Activated CD8-positive, alpha-beta memory T cell treated with anti-CD3 and anti-CD28 coated beads, Interleukin-2, amount 50 U/mL, for 48 hours (primary cell): ENCODE data around the gene LRPPRC.

ENCODE experiments used
- DNase-seq: peaks from one replicate; pipeline ENCODE4 v3.0.0-alpha.2; 2020

The LRPPRC gene

DNA sequence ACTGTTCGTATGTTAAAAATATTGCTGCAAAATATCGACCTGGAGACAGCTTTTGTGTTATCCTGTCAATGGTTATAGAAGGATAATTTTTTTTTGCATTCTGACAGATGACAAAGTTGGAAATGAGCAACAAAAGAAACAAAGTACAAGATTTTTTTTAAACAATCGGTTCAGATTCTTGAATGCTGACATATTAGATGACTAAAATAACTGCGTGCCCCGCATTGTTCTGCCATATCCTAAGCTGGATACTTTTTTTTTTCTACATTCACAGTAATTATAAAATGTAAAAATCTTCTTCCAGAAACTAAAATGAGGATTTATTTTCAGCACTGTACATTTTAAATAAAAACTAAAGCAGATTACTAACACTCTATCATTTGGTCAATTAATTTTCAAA is 89.9 kb downstream of the LRPPRC start:
- no peak for DNase-seq

- DNase-seq, result no peak
Measured at GRCh38 chr2:43905371-43905803, 90.4 kb downstream of the LRPPRC start.

- DNase-seq, result no peak
Measured at GRCh38 chr2:43899589-43899988, 96.2 kb downstream of the LRPPRC start.

GRCh38 chr2:43898838-43899346 is 96.9 kb downstream of the LRPPRC start:
- DNase-seq, result no peak

GRCh38 chr2:43898134-43898837 is 97.5 kb downstream of the LRPPRC start:
- no peak for DNase-seq

DNA sequence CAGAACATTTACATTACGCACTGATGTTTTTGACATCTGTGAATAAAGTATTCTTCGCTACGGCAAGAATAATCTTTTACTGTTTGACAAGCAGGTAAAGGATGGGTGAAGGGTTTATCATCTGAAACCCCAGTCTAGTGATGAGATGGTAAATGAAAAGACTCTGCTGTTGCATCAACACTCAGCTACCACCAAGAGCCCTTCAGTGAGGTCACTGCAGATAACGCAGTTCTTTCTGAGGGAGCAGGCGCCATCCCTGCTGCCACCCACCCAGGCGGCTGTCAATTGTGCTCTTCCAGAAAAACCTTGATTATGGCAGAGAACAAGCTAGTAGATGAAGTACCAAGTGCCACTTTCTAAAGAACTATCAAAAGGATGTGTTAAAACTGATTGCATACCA is 98.3 kb downstream of the LRPPRC start:
- no peak for DNase-seq

- no peak for DNase-seq
Measured at GRCh38 chr2:43896906-43897305, 98.9 kb downstream of the LRPPRC start.

- no peak for DNase-seq
Measured at GRCh38 chr2:43894743-43895142, 101.0 kb downstream of the LRPPRC start.

GRCh38 chr2:43890855-43891254 is 104.9 kb downstream of the LRPPRC start:
- DNase-seq, result no peak

- no peak for DNase-seq
Measured at GRCh38 chr2:43889416-43889815, 106.4 kb downstream of the LRPPRC start.

DNA sequence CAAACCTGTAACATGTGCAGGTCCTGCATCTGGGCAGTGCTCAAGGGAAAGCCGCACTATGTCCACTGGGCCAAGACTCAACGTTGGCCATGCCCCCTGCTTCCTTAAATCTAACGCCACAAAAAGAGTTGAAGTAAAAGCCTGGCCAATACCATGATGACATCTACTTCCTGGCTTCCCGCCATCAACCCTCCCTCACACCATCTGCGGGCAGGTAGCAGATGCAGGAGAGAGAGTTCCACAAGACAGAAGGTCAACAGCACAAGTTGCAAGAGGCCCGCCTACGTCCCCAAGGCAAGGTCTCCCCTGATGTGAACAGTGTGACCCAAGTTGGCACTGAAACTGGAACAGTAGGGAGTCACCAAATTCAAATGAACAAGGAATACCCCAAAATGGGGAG is 108.6 kb downstream of the LRPPRC start:
- DNase-seq, result no peak

DNA sequence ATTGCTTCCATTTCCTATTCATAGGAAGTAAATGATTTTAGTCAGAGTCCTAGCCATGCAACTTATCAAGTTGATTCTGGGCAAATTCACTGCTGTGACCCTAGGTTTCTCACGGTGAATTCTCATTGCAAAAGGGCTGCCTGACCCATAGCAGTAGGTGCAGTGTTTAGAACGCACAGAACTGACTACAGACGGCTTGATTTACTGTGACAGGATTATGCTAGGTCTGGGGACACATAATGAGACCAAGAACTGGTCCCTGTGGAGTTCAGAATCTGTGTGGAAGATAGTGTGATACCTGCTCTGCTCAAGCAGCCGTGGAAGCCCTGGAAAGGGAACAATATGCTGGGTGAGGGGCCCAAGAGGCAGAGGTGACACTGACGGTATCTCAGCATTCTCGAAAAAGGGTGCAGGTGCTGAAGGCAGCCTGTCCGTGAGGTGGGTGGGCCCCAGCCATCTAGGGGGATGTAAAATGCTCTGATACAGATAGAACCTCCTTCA is 110.6 kb downstream of the LRPPRC start:
- no peak for DNase-seq

DNA sequence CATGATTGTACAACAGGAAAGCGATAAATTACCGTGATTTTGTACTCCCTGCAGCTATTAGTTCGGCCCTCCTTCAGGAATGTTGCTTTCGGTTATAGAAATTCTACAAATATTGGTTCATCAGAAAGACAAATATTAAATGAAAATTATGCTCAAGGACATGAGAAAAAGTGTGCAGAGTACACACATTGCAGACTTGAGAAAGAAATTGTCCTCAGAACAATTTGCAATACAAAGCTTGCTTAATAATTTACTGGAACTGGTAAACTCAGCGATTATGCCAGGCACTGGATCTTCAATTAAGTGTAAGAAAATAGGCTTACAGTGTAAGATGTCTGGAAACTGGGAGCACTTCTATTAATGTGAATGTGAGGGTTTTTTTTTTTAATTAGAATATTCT is 111.1 kb downstream of the LRPPRC start:
- no peak for DNase-seq

DNA sequence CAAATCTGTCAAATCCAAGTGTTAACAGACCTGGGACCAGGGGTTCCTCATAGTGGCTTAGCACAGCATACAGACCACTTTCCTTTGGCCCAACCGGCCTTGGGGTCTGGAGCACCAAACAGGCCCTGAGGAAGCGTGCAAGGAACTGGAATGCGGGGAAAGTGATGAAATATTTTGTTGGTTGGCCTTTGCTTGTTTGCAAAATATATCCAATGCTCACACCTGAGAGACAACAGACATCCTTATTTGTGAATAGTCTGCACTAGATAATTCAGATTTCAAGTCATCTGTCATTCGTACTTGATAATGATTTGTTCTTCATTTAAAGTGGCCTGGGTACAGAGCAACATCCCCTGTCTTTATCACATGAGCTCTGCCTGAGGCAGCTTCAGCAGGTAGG is 113.5 kb downstream of the LRPPRC start:
- DNase-seq, result no peak

DNA sequence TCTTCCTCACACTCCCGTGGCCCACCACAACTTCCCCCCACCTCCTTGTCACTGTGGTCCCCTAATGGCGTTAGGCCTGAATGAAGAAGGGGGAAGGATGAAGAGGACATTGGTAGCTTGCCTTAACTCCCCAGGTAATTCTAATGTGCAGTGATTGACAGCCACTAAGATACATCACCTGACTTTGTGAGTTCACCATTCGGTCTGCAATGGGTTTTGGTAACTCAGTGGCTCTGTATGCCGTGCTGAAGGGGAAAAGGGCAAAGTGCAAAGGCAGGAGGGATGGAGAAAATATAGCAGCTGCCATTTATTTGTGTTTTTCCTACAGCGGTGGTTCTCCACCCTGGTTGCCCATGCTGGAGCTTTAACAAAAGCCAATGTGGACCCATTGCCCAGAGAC is 114.8 kb downstream of the LRPPRC start:
- DNase-seq, result no peak

DNA sequence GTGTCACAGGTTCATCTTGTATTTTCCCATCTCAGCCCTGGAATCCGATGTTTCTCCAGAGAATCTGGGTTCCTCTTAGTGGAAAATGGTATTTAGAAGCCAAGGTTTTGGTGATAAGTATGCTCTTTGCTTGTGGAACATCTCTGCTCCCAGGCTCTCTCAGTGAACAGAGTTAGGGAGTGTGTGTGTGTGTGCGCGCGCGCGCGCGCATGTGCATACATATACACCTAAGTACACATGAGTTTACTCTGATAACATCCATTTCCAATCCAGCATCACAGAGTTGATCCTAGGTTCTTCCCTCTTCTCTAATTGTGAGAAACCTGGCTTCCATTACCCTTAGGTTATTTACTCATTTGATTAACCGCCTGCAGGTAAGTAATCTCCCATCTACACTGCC is 115.3 kb downstream of the LRPPRC start:
- no peak for DNase-seq

DNA sequence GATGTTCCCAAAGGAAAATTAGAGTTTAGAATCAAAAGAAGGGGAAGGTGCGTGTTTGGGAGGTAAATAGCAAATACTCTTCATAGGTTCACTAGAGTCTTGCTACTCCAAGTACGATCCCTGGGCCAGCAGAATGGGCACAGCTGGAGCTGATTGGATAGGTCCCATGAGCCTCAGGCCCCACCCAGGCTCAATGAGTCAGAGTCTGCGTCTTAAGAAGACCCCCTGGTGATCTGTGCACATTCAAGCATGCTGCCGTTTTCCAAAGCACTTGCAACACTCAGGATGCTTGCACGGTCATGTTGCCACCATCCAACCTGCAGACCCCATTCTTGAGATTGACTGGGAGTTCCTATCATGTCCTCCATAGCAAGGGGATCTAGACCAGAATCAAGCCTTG is 116.5 kb downstream of the LRPPRC start:
- no peak for DNase-seq

DNA sequence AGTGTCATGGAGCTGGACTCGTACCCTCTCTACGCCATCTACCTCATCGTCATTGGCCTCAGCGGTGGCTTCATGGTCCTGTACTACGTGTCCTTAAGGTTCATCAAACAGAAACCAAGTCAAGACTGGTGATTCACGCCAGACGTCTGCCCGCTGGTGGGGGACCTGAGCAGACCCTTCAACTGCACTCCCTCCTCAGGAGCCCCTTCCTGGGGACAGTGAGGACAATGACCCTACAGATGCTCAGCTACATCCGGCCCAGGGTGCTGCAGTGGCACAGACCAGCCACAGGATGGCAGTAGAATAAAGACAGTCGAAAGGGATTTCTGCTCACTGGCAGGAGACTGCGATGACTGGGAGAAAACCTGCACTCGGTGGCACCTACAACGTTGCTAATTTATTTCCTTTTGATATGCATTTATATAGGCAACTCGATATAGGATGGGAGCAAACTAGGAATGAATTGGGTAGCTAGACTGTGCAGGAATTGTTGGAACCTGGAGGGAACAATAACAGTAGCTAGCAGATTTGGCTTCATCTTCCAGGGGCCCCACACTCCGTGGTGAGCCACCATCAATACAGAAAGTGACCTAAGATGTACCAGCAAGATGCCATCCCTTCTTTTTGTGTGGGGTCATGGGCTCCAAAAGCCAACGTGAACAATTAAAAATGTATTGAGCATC is 117.9 kb downstream of the LRPPRC start:
- DNase-seq, result peak; percentile 86

- no peak for DNase-seq
Measured at GRCh38 chr2:43874776-43875451, 120.9 kb downstream of the LRPPRC start.

DNA sequence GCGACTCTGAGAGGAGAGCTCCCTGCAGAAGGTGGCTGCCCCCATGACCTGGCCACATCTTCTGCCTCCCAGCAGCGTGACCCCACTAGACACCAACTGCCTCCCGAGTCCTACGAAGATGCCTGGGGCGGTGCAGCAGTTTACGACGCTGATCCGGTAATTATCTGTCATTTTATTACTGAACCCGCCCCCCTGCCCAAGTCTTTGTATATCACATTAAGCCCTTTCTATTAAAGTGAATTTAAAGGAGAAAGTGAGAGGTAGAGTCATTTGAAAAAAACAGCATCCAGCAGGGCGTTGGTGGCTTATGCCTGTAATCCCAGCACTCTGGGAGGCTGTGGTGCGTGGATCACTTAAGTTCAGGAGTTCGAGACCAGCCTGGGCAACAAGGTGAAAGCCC is 123.6 kb downstream of the LRPPRC start:
- DNase-seq, result no peak

GRCh38 chr2:43855292-43855691 is 140.5 kb downstream of the LRPPRC start:
- DNase-seq, result no peak

DNA sequence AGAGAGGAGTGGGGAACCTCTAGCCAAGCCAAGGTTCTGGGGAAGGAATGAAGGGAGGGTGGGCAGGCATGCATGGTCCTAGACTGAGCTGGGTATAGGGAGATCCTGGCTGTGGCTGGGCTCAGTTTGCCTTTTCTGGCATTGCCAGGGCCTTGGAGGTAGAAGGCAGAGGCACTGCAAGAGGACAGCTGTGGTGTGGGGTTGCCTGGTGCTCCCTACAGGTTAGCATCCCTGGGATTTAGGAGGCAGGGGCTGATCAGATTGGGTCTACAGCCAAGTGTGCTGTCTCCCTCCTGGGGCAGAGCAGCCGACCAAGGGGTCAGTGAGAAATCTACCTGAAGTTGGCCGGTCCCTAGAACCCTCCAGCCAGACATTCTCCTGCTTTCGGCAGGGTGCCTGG is 141.1 kb downstream of the LRPPRC start:
- DNase-seq, result peak; percentile 17

DNA sequence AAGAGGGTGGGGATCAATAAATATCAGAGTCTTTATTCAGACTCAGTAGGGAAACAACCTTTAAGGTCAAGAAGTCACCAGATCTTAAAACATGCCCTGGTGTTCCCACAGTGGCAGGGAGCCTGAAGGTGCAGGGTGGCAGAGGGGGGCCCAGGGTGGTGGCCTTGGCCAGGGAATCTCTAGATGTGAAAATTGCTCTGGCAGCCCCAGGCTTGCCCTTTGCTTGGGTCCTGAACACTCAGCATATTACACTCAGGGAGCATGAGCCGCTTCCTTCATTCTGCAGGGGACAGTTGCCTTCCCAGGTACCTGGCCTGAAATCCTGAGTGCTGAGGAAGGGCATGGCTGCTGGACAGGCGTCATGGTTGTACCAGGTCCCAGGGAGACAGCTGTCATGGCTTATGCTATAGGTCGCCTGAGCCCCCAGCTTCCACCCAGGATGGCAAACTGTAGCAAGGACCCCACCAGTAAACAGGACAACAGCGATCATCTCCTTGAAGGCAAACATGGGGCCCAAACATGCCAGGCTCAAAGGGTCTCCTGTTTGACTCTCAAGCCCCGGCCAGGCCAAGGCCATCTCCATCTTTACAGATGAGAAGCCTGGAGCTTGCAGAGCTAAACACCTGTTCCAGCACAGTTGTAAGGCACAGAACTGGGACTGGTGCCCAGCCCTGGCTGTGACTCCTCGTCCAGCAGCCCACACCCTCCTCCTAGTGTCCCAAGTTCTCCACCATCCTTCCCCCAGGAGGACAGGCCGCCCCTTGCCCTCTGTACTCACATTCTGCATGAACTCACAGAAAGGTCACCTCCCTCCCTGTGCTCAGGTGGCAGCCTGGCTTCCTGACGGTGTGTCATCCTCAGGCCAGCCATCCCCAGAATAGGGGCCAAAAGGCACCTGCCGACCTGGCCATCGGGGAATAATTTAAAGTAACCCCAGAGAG is 142.4 kb downstream of the LRPPRC start:
- peak; percentile 17 for DNase-seq
